Activated CD8-positive, alpha-beta memory T cell treated with anti-CD3 and anti-CD28 coated beads for 48 hours (primary cell): ENCODE measurements around the gene CDK6.
A peak's percentile ranks its signal among the peaks of the same experiment; 100 is the strongest.
"Not testable (repeated sequence)": the region's sequence is repeated elsewhere in the genome, so short reads cannot be mapped to it uniquely, and the experiment has no call there.

ENCODE experiments used
- DNase-seq, 3 experiments: peaks; one replicate each; pipeline ENCODE4 v3.0.0-alpha.2; 2020; ENCODE audit warnings: low read depth in 2 of 3, low spot score in 2 of 3

The CDK6 gene

DNA sequence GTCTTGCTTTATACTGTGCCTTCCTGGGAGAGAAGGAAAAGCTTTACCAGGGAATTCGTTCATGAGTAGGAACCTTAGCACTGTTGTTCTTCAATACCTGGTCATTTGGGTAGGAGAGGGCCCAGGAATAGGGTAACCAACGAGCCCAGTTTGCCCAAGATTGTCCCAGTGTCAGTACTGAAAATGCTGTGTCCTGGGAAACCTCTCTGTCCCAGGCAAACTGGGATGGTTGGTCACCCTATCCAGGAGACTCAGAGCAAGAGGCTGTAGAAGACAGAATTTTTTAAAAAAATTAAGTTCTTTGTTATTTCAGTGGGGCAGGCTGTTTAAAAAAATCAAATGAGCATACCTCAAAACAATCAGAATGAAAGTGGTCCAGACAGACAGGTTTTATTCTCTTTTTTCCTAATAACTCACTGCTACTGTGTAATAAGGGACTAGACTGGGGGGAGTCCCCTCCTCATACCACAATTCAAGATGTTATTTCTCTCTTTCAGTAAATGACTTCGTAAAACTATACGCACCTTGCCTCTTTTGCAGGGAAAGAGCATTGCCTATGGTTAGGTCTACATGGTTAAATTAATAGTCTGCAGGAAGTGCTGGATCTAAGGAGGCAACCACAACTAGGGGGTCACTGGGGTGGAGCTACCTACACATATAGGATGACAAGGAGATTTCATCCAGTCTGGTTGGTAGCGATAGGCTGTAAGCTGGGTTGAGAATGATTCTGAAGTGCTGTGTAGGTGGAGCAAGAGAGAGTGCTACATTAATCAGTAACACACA lies 205.1 kb downstream of the CDK6 start:
- DNase-seq = peak in 1 of 3 experiments; percentile 36

DNA sequence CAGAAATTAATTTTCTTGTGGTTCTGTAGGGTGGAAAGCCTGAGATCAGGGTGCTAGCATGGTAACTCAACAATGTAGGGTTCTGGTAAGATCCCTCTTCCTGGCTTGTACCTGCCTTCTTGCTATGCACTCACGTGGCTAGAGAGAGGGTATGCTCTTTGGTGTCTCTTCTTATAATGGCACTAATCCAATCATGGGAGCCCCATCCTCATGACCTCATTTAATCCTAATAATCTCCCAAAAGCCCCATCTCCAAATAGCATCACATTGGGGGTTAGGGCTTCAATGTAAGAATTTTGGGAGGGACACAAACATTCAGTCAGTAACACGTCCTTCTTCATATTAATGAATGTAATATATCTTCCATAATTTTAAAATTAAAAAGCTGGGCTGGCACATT lies 206.6 kb downstream of the CDK6 start:
- no peak for DNase-seq

DNA sequence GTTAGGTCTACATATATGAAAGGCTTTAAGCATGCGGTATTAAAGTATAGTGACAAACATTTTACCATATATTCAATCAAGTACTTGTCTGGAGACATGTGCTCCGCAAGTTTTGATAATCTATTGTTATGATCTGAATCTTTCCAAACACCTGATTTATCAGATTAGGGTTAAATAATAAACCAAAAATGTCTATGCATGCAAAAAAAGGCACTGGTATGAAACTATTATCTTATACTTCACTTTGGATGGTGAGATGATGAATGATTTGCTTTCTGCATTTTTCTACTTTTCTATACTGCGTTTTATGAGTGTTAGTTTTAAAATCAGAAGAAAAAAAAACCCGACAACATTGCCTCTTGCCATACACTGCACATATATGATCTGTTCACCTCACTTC lies 208.4 kb downstream of the CDK6 start:
- DNase-seq = no peak

DNA sequence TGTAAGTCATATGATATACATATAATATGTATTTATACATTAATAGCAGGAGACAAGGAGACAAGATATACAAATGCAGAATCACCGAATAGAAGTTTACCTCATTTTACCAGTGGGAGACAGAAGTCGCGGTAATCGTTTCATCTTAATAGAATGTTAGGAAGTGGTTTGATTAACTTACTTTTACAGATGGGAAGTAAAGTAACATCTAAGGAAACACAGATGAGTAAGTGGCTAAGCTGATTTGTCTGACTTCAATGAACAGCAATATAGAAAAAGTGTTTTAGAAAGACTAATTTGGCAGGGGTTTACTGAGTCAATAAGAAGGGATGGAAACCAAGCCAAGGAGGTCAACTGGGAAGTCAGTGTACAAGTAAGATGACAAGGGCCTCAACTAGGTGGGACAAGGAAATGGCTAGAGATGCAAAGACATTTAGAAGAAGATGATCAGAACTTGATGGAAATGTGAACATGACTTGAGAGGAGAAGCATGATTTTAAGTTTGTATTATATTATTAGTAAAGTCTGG lies 210.0 kb downstream of the CDK6 start:
- DNase-seq = no peak

DNA sequence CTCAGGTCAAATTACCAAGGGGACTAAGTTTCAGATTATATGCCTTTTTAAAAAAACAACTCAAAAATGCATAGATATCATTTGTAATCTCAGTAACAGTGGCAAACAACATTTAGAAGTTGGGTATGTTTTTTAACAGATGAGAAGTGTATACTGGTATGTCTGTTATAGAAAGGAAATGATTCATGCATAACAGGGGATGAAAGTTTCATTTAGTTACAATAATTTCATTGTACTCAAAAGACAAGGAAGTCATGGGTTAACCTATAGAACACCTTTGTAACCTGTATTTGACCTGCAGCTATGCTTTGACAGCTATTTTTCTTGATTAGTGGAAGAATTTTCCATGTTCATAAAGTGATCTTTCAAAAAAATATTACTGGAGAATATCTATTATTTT lies 210.8 kb downstream of the CDK6 start:
- no peak for DNase-seq

DNA sequence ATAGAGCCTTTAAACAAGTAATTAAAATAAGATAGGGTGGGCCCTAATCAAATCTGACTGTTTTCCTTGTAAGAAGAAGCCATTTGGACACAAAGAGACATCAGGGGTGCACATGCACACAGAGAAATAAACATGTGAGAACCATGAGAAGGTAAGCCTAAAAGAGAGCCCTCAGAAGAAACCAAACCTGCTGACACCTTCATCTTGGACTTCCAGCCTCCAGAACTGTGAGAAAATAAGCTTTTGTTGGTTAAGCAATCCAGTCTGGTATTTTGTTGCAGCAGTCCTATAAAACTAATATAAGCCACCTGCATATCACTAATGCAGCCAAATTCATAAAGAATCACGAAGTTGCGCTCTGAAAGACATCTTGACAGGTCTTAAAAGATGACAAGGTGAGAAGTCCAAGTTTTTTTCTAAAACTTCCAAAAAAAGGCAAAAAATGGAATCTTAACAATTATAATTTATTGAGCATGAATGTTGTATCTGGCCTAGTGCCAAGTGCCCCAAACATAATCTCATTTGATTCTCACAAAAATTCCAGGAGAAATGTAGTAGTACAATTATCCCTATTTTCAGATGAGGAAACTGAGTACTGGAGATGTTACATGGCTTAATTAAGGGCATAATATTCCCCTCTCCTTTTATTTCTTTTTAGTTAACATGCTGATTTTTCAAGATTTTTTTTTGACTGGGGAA lies 211.9 kb downstream of the CDK6 start:
- DNase-seq = no peak

DNA sequence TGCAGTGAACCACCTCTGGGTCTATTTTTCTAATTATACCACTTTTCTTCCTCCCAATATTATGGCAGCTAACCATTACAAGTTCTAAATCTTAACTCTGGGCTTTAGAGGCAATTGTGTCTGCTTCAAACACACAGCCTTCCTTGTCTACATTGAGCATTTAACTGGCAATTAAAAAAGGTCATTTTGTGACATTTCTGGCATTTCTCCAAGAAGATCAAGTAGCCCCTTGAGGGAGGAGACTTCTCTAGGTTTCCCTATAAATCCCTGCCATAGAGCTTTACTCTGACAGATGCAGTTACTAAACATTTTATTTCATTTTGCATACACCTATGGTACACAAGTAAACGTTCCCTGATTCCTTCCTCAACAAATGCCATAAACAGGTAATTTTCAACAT lies 212.8 kb downstream of the CDK6 start:
- DNase-seq = no peak

DNA sequence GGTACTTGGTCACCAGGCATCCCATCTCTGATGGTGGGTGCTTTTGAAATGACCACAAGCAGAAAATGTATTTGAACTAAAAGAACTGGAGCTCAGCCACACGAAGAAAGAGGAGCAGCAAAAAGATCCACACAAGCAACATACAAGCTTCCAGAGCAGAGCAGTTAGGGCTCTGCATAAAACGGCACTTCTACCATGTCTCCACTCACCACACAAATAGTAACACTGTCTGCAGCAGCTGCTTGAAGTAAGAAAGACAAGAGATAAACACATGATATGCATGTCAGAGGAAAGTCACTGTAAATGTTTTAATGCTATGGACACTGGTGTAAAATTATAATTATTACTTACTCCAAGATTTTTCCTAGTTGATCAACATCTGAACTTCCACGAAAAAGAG lies 213.7 kb downstream of the CDK6 start:
- DNase-seq = no peak

DNA sequence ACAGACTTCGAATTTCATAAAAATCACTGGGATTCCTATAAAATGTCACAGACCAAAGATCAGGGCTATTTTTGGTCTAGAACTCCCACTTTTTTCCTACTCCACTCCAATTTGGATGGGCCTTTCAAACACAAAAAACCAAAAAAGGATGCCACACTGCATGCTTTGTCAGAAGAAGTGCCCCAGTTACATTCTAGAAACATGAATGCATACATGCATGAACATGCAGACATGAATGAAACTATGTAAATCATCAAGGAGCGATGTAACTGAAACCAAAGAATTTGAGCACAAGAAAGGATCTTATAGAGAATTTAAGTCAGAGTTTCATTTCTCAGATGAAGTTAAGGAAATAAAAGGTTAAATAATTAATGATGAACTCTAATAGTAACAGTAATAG lies 214.3 kb downstream of the CDK6 start:
- DNase-seq = no peak

DNA sequence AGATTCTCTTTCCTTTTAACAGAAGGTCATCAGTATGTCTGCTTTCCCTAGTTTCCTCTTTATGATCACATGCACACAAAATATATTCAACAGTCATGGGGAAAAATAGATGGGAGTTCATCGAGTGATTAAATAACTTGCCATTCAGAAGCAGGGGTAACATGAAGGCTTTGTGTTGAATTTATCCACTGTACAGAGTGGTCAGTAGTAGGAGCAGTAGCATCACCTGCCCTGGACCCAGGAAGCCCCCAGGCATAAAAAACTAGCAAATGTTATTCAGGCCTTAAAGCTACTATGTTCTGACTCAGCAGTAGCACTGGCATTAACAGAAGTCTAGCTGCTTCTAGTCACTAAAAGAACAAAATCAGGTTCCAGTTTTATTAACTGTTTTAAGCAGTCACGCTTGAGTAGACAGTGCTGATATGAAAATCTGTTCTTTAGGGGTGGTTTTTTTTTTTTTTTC lies 214.8 kb downstream of the CDK6 start:
- DNase-seq = no peak

DNA sequence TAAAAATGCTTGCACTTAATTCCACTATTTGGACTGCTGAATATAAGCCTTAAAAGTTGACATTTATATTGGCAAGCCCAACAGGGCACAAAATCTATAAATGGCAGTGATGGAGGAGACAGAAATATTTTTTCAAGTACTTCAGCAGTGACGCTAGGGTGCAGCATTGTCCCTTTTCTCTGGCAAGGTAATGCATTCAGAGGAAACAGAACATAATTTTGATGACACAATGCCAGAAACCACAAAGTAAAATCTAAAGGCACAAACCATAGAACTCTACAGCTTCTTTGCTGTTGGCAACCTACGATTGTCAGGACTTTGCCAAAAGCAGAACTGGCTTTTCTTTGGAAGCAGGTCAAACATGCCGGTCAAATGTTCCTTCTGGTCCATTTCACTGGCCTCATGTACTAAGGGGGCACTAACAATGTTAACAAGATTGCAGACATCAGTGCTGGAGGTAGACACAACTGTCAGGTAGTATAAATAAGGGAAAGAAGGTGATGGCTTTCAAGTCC lies 215.3 kb downstream of the CDK6 start:
- DNase-seq = no peak

DNA sequence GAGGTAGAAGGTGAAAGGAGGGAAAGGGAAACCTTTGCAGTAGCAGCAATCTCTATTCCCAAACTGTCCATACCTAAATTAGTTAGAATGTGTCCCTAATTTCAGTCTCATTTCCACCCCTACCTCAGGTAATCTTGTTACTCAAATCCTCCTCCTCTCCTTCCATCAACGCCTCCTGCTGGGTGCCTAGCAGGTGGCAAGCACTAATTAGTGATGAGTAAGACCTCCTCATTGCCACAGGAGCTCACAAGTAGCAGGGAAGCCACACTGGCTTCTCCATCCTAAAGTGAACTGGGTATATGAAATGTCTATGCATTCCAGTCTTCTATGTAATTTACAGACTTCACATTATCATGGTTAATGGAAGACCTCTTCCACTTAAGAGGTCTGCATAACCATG lies 220.5 kb downstream of the CDK6 start:
- DNase-seq = no peak

DNA sequence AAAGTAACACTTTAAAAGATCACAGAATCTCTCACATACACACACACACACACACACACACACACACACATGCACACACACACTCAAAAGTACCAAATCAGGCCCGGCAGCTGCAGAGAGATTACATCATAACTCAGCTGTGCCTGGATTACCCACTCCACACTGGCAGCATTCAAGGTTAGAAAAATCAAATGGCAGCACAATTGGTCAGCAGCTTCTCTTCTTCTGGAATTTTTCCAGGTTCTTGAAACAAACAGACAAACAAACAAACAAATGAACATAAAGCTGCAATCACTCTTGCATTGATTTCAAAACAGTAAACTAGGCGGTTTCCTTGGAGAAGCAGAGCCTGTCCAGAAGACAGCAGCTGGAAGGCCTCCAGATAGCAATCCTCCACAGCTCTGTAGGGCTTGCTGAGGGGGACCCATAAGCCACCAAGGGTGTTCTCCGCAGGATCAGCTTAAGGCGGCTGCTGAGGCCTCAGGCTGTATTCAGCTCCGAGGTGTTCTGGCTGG lies 221.7 kb downstream of the CDK6 start:
- DNase-seq = no peak

DNA sequence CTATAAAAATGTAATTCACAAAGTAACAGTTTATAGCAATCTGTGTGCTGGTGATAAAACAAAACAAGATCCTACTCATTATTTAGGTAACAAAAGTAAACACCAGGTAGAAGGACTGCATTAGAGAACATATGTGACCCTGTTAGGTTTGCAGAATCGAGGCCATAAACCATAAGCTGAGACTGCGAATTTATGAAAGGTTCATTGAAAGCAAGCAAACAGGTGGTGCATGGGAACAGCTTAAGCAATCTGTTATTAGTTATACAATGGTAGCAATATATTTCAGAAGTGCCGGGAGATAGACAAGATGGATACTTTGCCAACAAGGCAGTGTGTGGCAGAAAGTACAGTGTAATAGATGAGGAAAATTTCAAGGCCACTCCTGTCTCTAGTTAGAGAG lies 222.7 kb downstream of the CDK6 start:
- no peak for DNase-seq

DNA sequence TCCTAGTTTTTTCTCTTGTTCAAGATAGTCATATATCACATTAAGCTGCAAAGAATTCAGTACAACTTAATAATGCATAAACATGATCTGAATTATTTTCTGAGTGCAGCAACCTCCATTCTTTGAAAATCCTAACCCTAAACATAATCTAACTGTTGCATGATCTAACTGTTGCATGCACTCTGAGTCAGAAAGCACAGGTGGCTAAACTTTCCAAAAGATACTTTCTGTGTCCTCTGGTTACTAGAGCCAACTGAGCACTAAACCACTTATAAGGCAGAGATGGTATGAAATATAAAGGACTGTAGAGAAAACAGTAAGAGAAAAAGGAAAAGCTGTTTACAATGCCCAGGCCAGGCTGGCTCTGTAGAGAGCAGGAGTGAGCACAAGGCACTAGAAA lies 223.2 kb downstream of the CDK6 start:
- no peak for DNase-seq

DNA sequence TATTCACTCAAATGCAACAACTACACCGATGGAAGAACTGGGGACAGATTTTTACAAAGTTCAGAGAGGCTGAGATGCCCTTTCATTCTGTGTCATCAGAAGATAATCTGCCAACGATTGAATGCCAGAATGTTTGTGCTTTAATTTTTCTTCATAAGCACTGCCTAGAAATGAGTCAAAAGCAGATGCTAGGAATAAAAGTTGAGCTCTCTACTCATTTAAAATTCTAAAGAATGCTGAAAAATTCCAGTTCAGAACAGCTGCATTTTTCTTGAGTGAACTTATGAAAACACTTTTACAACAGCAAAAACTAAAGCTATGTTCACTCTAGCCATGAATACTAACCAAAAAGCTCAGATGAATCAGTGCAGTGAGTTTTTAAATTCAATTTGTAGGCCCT lies 223.9 kb downstream of the CDK6 start:
- DNase-seq = no peak

DNA sequence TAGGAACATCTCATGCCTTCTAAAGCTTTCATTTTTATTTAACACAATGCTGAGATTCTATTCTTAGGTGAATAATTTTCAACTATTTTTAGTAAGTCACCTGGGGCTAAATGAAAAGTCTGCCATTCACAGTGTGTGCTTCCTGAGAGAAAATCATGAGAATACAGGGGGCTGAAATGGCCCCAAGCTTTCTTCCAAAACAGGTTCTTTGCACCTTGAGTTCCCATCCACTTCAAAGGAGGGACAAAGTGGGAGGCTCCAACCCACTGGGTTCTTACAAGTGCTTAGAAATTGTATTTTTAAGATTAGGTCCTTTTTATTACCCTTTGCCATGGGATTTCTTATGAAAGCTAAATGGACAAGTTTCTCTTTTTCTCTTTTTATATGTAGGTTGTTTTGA lies 224.6 kb downstream of the CDK6 start:
- no peak for DNase-seq

DNA sequence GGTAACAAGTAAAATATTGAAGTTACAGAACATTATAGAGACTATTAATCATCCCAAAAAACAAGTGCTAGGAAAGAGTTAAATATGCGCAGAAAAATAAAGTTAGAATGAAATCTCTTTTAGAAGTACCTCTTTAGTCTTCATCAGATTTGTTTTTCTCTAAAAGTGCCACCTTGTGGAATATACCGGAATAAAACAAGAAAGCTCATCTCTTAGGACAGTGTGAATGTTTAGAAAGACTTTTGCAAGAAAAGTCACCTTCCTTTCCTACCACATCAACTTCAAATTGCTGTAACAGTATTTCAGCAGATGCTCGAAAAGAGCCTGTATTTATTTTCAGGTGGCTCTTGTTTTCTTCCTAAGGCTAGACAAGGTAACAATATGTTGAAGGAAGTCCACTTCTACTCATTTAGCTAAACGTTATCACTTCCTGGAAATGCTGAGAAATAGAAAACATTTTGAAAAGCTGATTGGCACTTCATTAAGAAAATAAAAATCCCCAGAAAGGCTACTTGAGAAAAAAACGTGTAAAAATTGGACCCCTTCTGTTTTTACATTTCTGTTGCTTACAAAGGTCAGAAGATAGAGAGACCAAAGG lies 226.4 kb downstream of the CDK6 start:
- DNase-seq = no peak

DNA sequence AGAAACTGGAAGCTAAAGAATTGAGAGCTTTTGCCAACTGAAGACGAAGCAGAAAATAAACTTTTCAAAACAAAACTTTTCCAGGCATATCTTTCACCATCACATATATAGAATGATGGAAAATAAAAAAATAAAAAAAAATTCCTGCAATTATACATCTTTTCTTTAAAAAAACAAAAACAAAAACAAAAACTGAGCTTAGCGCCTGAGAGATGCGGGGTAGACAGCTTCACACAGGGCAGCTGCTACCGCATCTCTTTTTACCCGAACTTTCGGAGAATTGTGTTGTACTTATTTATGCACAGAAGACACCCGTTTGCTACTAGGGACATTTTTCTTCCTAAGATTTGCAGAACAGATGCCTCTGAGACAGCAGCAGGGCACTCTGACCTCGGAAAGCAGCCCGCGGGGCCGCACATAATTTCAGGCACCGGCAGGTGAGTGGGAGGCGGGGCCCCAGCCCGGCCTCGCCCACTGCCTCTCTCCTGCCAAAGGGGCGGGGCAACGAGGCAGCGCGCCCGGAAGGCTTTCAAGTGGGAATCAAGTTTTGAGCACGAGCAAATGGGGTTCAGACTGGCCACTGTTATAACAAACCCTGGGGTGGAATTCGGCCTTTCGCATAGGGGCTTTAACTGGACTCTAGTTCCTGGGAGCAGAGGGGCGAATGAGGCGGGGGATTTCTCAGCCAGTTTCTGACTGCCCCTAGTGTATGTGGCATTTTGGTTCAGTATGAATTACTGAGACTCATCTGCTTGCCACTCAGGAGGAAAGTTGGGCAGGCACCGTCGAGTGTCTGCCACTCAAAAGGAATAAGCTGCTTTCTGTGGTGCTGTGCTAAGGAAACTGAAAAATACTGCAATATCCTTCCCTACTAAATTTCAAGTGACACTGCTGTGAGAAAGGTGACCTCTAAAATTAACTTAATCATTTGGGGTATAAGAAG lies 227.7 kb downstream of the CDK6 start:
- DNase-seq = no peak

DNA sequence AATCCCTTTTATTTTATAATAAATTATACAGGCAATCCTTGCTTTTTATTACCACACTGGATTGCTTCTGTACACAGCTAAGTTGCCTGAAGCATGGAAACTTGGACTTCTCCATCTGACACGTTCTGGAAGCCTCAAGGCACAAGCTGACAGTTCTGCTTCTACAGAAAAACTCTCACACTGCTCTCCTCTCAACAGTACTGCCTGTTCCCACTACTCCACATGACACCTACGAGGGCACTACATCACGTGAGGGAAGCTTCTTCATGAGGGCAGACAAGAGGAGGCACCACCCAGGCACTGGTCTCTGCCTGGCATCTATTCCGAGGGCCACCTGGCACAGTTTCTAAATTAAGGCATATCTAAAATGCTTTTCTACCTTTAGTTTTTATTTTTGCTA lies 229.4 kb downstream of the CDK6 start:
- DNase-seq = no peak

DNA sequence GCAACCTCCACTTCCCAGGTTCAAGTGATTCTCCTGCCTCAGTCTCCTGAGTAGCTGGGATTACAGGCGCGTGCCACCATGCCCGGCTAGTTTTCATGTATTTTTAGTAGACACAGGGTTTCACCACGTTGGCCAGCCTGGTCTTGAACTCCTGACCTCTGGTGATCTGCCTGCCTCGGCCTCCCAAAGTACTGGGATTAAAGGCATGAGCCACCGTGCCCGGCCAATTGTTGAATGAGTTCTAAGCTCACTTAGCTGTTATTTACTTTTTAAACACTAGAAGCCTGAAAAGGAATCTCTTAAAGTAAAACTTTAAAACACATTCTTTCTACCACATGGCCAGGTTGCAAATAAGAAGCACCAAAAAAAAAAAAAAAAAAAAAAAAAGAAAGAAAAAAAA lies 231.9 kb downstream of the CDK6 start:
- DNase-seq = not testable (repeated sequence)
